HG03558 (cell line): ENCODE data around the gene PAPSS2.
"Not testable (repeated sequence)": the region's sequence is repeated elsewhere in the genome, so short reads cannot be mapped to it uniquely, and the experiment has no call there.

ENCODE experiments used
- ATAC-seq: cut with Tn5 transposase; IDR thresholded peaks from one replicate; pipeline ENCODE4 v1.9.1; 2021; ENCODE audit warnings: moderate number of reproducible peaks; ENCODE audit not compliant: unreplicated experiment; ENCODE audit errors: extremely low read depth

PAPSS2 gene

GRCh38 chr10:87700031-87700796, 40.5 kb downstream of the PAPSS2 start:
- ATAC-seq = no peak

DNA sequence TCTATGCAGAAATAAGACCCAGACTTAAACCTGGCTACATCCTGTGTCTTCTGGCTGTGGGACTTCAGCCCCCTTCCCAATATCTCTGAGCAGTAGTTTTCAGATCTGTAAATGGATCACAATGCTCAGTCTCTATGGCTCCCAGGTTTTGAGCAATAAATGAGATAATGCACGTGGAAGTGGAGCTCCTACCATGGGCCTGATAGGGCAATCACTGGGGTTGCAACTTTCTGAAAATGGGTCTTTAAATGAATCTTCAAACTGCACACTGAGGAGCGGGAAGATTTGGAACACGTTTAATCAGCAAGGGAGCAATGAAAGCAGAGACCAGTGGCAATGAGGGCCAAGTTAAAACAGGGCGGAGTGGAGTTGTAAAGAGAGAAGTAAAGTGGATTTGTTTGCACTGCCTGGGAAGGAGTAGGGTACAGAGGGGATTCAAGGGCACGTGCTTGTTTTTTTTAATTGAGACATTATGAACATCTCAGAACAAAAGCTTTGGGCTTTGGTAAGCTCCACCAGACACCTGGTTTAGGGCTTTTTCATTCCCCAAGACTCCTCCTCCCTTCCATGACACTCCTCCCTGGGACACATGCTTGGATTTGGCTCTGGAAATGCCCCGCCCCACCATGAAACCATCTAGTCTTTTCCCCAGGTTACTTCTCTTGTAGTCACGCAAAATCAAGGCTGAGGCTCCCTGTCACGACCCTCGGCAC, 42.7 kb downstream of the PAPSS2 start:
- no peak for ATAC-seq

- no peak for ATAC-seq
These were observed 43.3 kb downstream of the PAPSS2 start for GRCh38 chr10:87702973-87703294.

- no peak for ATAC-seq
These were observed 44.1 kb downstream of the PAPSS2 start for GRCh38 chr10:87703771-87704170.

- ATAC-seq = no peak
These were observed 45.7 kb downstream of the PAPSS2 start for GRCh38 chr10:87705339-87705738.

DNA sequence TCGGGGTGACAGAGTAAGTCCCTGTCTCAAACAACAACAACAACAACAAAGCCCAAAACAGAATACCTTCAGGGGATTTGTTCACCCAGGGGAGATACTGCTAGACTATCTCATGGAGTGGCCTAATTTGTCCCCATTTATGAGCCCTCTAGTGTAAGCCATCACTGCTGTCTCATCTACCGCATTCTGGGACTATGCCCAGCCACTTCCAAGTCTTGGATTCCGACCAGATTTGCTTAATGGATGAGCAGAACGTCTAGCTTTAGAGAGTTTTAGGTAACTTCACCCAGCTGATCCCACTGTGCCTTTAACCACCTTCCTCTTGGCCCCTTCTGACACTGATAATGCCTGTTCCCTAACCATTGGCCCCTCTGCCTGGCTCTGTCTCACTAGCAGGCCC, 47.1 kb downstream of the PAPSS2 start:
- no peak for ATAC-seq

DNA sequence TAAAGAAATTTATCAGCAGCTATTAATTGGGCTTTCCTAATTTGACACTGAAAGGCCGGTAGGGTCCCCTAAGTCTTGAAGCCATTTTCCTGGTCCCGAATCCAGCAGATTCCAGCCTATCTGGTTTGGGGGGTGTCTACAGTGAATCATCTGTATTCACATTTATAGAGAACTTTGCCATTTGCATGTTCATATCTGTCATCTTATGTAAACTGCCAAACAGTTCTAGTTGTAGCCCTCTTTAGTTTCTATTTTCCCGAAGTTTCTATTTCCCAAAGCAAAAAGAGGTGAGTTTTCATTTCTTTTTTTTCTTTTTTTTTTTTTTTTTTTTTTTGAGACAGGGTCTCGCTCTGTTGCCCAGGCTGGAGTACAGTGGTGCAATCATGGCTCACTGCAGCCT, 47.6 kb downstream of the PAPSS2 start:
- ATAC-seq = no peak

DNA sequence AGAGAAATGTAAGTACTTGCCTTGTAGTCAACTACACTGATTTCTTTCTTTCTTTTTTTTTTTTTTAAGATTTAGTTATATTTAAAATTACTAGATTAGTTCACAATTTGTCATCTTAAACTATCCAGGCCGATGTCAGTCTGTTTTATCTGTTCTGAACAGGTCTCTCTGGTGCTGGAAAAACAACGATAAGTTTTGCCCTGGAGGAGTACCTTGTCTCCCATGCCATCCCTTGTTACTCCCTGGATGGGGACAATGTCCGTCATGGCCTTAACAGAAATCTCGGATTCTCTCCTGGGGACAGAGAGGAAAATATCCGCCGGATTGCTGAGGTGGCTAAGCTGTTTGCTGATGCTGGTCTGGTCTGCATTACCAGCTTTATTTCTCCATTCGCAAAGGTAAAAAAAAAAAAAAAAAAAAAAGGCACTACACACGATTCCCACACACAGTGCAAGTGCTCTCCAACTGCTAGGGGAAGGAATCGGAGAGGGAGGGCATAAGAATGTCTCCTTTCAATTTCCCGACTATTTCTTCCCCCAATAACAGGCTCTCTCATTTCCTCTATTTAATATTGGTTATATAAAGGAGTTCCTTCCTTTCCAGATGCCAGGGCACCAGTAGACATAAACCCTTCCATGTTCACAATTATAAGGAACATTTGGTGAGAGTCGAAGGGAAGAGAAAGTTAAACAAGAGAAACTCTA, 53.4 kb downstream of the PAPSS2 start:
- no peak for ATAC-seq

DNA sequence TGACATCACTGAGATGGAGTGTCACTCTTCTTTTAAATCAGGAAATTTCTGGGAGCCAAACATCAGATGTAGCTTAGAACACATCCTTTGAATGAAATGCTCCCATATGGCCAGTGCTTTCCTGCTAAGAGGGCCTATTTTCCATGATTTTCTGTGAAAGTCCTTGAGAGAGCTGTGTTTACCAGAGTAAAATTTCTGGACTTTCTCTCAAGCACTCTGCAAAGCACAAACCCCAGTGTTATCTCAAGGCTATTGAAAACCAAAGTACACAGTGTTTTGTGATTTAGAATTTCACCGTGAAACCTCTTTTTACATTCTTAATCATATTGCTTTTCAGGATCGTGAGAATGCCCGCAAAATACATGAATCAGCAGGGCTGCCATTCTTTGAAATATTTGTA, 54.0 kb downstream of the PAPSS2 start:
- ATAC-seq = no peak

DNA sequence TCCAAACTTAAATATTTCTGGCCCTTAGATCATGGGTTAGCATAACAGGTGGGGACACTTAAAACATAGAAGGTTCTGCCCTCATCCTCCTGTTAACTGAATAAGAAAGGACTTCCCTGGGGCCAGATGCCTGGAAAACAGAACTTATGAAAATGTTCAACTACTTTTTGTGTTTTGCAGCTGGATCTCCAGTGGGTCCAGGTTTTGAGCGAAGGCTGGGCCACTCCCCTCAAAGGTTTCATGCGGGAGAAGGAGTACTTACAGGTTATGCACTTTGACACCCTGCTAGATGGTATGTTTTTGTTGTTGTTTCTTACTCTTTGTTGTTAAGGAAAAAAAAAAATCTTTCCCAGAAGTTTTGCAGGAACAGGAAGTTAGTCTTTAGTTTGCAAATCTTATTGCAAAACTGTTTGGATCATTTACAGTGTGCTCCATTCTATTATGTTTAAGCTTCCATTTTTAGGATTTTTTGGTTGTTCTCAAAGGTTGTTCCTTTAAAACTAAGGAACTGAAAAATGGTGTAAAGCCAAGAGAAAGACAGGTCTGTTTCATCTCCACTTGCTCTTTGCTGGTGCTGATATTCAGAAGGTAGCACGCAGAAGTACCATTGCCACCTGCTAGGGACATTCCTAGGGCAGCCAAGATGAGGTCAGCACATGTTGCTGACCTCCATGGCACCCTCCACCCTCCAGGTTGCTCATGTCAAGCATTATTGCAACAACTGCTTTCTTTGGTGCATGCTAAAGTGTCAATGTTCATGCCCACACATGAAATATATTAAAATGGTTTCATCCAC, 56.1 kb downstream of the PAPSS2 start:
- no peak for ATAC-seq

- no peak for ATAC-seq
These were observed 56.6 kb downstream of the PAPSS2 start for GRCh38 chr10:87716348-87716670.

- ATAC-seq = no peak
These were observed 61.0 kb downstream of the PAPSS2 start for GRCh38 chr10:87720665-87721064.

- ATAC-seq = no peak
These were observed 62.1 kb downstream of the PAPSS2 start for GRCh38 chr10:87721781-87722180.

DNA sequence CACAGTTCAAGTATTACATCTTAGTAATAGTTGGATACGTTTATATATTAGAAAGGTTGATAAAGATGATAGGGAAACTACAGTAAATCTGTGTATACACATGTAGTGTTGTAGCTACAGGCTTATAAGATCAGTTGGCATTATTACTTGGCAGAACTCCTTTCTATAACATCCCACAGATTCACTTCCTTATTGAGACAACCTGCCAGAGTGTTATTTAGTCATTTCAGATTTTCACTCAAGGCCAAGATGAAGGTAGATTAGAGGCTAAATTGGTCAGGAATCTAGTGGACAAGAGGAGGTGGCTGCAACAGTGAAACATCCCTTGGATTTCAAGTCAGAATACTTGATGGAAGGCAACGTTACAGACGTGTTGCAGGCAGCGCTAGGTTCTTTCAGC, 63.0 kb downstream of the PAPSS2 start:
- ATAC-seq = no peak

GRCh38 chr10:87723500-87723899, 63.8 kb downstream of the PAPSS2 start:
- no peak for ATAC-seq

DNA sequence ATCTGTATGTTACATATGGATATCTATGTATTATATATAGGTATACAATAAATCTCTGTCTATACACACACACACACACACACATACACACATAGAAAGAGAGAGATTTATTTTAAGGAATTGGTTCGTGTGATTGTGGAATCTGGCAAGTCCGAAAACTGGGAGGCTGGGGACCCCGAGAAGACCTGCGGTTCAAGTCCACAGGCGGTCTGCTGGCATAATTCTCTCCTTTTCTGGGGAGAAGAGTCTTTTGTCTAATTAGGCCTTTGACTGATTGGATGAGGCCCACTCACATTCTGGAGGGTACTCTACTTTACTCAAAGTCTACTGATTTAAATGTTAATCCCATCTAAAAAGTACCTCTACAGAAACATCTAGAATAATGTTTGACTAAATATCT, 65.1 kb downstream of the PAPSS2 start:
- no peak for ATAC-seq

DNA sequence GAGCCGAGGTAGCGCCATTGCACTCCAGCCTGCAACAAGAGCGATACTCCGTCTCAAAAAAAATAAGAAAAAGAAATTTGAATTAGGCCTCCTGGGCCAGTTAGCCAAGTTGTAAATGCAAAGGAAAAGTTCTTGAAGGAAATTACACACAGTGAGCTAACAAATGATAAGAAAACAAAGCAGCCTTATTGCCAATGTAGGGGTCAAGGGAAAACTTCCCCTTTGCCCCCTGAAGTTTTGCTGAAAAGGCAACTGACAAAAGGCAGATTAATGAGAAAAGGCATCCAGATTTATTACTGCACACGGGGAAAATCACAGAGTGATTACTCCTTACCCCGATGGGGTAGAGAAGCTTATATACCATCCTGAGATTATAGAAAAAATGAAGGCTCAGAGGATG, 70.3 kb downstream of the PAPSS2 start:
- no peak for ATAC-seq

DNA sequence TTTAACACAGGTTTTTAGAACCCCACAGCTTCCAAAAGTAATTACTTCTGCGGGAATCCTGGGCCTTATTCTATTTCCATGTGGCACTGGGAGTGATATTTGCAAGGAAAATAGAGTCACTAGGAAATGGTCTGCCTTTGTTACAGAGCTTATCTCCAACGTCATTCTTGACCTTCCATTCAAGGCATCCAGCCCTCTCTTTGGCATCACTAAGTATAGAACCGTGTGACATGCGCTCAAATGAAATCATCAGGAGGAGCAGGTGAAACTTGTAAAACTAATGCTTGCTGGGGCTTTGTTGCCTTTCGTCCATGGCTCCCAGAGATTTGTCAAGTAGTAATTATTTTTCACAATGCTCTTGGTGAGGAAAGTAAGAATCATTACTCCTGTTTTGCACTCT, 73.4 kb downstream of the PAPSS2 start:
- ATAC-seq = no peak

GRCh38 chr10:87734987-87735827, 75.5 kb downstream of the PAPSS2 start:
- ATAC-seq = no peak

- ATAC-seq = not testable (repeated sequence)
These were observed 78.6 kb downstream of the PAPSS2 start for GRCh38 chr10:87738253-87738652.
